ENCODE results near the gene PLPPR3.

Gene PLPPR3, protein sequence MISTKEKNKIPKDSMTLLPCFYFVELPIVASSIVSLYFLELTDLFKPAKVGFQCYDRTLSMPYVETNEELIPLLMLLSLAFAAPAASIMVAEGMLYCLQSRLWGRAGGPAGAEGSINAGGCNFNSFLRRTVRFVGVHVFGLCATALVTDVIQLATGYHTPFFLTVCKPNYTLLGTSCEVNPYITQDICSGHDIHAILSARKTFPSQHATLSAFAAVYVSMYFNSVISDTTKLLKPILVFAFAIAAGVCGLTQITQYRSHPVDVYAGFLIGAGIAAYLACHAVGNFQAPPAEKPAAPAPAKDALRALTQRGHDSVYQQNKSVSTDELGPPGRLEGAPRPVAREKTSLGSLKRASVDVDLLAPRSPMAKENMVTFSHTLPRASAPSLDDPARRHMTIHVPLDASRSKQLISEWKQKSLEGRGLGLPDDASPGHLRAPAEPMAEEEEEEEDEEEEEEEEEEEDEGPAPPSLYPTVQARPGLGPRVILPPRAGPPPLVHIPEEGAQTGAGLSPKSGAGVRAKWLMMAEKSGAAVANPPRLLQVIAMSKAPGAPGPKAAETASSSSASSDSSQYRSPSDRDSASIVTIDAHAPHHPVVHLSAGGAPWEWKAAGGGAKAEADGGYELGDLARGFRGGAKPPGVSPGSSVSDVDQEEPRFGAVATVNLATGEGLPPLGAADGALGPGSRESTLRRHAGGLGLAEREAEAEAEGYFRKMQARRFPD

DNA sequence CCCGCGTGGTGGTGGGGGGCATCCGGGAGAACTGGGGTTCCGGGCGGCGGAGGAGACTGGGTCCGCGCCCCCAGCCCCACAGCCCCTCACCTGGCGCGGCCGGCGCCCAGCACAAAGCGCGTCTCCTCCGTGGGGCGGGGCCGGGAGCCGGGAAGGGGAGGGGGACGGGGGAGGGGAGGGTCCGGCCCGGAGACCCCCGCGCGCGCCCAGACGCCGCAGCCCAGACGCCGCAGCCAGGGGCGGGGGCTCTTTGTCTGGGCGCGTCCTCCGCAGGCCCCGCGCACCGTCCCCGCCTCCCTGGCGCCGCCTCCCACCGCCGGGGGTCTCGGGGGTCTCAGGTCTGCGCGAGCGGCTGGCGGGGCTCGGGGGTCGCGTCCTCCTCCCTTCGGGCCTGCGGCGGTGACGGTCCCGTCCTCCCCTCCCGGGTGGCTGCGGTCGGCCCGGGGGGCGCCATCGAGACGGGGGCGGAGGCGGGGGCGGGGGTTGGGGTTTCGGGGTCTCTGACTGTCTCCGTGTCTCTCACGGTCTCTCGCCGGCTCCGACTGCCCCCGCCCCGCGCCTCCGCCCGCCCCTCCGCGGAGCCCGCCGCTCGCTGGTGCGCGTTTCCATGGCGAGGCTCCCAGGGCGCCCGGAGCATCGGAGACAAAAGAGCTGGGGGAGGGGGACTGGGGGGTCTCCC lies at the start of gene PLPPR3:
Gene PLPPR3 (minus strand): TSS at position 131 of the 679 bp plus-strand sequence. CDS start 396 bp downstream, outside the sequence.
- no peak for ATAC-seq

DNA sequence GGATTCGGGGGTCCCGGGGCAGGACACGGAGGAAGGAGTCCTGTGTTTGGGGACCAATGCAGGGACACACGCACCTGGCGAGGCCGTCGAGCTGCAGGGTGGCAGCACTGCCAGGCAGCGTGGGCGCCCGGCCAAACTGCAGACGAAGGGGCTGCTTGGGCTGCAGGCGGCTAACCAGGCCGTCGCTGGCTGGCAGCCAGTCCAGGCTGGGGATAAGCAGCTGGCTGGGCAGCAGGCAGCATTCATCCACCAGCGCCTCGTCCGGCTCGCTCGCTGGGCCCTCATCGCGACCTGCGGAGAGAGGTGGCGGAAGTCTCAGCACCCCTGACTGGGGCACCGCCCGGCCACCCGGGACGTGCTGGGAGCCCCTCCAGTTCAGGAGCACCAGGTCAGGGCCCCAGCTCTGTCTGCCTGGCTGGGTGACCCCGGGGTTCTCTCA lies 49.2 kb upstream of the PLPPR3 start:
- no peak for ATAC-seq

DNA sequence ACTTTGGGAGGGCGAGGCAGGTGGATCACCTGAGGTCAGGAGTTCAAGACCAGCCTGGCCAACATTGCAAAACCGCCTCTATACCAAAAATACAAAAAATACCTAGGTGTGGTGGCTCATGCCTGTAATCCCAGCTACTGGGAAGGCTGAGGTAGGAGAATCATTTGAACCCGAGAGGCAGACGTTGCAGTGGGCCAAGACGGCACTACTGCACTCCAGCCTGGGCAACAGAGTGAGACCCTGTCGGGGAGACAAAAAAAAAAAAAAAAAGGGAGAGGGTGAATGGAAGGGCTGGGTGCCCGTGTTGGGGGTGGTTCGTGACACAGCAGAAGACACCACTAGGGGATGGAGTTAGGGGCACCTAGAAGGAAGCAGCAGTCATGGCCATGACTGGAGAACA lies 48.6 kb upstream of the PLPPR3 start:
- no peak for ATAC-seq

DNA sequence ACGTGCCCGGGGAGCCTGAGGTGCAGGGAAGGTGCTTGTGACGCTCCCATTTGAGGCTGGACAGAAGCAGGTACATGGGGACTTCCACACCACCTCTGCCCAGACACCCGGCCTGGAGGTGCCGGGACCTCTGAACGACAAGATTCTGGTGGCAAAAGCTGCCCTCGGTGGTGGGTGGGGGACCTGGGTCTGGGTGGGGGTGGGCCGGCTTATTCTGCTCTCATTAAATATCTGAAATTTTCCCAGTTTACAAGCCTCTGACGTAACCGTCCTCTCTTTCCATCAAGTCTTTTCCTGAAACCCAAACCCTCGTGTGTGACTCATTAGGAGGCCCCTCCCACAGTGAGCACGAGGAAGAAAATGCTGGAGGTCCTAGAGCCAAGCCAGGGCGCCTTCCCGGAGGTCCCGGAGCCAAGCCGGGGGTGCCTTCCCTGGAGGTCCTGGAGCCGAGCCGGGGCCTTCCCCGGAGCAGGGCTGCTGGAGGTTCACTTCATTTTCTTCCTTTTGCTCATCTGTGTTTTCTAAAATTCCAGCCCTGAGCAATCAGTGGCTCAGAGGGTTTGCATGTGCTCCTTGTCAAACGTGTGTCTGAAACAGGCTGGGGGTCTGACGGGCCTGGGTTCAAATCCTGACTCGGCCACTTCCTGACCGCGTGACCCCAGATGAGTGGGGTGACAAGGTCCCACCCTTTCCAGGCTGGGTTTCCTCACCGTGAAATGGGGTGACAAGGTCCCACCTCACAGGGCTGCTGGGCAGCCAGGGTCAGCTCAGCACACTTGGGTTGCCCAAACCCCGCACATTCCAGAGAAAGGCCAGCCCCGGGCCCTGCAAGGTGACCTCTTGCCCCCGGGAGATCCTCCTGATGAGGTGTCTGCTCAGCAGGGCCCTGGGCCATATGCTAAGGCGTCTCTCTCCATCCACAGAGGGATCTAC lies 47.8 kb upstream of the PLPPR3 start:
- no peak for ATAC-seq

DNA sequence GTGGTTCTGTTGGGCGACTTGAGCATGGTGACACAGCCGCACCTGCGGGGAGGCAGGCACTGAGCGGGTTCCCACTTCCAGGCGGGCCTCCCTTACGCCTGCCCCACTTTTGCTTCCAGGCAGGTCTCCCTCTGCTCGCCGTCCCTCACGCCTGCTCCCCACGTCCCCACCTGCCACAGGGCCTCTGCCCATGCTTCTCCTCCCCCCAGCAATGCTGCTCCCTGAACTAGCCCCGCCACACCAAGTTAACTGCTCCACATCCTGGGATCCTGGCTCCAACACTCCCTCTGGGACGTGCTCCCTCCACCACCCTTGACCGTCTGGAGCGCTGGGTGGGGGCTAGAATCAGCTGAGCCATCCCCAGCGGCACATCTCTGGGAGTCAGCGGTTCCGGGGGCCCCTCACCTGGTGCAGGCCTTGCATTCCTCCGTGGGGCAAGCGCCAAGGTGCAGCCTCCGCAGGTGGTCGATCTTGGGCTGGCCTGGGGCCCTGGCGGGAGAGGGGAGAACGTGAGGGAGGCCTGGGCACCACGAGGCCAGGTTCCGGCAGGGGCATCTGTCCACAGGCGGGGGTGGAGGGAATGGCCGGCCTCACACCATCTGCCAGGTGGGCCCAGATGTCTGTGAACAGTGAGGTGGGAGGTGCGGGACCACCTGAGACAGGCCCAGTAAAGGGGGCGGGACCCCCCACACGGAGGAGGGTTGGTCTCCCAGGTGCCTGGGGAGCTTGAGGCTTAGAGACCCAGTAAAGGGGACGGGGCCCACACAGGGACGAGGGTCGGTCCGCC lies 46.9 kb upstream of the PLPPR3 start:
- no peak for ATAC-seq

DNA sequence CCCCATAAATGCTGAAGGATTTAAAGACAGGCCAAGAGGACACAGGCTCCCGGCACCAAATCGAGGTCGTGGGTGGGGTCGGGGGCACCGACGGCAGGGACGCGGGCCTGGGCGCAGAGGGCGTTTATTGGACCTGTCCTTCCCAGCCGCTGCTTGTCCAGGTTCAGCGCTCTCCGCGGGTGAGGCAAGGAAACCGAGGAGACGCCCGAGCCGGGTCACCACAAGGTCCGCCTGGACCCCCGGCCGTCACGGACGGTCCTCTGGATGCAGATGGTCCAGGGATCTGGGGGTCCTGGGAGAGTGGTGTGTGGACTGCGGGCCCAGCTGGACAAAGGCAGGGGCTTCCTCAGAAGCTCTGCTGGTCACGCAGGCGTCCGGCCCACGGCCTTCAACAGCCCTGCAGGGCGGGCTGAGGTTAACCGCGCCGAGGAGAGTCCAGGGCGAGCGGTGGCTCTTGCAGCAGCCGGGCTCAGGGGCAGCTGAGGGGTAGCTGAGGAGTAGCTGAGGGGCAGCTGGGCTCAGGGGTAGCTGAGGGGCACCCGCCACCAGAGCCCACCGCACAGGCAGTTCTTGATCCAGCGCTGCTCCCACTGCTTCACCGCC lies 46.2 kb upstream of the PLPPR3 start:
- ATAC-seq = no peak

DNA sequence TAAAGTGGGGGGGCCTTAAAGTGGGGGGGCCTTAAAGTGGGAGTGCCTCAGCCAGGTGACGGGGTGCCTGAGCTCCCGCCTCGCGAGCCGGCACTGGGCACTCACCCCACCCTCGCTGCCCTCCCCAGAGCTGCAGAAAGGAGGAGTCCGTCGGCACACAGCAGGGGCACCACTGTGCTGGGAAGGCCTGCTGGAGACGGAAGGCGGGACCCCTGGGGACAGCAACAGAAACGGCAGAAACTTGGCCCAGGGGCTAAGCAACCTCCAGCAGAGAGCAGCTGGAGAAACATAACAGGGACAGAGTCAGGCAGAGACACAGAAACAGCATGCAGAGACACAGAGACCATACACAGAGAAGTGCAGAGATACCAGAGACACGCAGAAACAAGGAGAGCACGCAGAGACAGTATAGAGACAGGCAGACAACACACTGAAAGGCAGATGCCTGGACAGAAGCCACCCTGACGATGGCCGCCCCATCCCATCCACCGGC lies 45.6 kb upstream of the PLPPR3 start:
- ATAC-seq = no peak

DNA sequence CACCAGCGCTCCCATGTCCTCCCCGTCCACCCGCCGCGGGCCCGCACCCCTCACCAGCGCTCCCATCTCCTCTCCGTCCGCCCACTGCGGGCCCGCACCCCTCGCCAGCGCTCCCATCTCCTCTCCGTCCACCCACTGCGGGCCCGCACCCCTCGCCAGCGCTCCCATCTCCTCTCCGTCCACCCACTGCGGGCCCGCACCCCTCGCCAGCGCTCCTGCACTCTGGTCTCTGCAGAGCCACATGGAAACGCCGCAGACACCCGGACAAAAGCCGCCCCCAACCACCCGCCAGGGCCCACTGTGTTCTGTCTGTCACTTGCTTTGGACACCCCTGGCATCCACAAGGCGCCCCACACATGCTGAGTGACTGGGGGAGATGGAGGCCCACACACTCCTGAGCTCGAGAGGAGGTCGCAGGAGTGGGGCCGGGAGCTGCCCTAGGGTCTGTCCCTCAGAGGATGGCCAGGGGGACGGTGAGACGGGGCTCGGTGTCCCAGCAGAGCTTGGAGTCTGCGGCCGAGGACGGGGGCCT lies 45.1 kb upstream of the PLPPR3 start:
- ATAC-seq = no peak

DNA sequence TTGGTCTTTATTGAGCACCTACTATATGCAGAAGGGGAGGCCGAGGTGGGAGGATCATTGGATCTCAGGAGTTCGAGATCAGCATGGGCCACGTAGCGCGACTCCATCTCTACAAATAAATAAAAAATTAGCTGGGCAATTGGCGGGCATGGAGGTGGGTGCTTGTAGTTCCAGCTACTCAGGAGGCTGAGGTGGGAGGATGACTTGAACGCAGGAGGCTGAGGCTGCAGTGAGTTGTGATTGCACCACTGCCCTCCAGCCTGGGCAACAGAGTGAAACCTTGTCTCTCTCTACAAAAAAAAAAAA lies 41.5 kb upstream of the PLPPR3 start:
- ATAC-seq = no peak

DNA sequence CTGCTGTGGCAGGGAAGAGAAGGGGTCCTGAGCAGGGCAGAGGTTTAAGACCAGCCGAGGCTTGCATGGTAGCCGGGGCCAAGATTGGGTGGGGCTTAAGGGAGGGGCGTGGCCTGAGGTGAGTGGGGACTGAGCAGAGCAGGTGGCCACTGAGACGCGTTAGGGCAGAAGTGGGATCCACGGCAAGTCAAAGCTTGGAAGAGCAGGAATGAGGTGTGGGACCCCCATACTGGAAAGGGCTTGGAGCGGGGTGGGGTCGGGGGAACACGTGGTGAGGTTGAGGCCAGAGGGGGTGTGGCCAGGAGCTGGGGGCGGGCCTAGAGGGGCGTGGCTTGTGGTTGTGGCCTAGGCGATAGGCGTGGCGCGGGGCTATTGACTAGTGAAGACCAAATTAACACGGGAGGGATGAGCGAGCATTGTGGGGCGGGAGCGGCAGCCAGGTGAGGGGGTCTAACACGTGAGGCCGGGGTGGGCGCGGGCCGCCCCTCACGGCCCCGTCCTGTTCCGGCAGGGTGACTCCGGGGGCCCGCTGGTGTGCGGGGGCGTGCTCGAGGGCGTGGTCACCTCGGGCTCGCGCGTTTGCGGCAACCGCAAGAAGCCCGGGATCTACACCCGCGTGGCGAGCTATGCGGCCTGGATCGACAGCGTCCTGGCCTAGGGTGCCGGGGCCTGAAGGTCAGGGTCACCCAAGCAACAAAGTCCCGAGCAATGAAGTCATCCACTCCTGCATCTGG lies 41.0 kb upstream of the PLPPR3 start:
- ATAC-seq = peak; percentile 46 to 63

DNA sequence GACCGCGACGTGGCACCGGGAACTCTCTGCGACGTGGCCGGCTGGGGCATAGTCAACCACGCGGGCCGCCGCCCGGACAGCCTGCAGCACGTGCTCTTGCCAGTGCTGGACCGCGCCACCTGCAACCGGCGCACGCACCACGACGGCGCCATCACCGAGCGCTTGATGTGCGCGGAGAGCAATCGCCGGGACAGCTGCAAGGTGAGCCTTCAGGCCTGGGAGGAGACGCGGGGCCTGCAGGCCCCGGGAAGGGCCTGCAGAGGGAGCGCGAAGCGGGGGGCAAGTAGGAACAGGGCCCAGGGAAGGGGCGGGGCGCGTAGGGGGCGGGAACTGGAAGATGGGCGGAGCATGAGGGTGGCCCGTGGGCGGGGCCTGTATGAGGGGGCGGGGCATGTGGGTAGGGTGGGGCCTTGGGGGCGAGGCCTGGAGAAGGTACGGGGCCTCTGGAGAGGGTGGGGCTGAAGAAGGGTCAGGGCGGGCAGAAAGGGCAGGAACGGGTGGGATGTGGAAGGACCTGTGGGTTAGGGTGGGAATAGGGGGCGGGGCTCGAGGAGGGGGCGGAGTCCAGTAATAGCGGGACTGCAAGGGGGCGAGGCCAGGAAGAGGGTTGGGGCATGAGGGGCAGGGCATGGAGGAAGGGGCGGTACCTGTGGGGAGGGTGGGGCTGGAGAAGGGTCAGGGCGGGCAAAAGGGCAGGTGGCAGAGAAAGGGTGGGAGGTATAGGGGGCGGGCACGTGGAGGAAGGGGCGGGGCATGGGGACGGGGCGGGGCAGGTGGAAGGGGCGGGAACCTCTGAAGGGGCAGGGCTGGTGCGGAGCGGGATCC lies 40.2 kb upstream of the PLPPR3 start:
- peak; percentile 24 to 26 for ATAC-seq

DNA sequence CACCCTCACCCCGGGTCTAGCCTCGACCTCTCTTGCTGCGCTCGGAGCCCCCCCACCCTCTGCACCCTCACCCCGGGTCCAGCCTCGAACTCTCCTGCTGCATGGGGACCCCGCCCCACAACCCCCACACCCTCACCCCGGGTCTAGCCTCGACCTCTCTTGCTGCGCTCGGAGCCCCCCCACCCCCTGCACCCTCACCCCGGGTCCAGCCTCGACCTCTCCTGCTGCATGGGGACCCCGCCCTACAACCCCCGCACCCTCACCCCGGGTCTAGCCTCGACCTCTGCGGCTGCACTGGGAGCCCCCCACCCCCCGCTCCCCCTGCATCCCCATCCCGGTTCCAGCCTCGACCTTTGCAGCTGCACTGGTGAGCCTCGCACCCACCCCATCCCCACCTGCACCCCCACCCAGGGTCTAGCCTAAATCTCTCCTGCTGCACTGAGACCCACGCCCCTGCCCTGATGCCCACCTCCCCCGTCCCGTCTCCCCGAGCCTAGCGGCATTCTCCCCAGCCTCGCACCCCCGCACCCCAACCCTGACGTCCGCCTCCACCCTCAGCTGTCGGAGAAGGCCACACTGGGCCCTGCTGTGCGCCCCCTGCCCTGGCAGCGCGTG lies 39.5 kb upstream of the PLPPR3 start:
- no peak for ATAC-seq

DNA sequence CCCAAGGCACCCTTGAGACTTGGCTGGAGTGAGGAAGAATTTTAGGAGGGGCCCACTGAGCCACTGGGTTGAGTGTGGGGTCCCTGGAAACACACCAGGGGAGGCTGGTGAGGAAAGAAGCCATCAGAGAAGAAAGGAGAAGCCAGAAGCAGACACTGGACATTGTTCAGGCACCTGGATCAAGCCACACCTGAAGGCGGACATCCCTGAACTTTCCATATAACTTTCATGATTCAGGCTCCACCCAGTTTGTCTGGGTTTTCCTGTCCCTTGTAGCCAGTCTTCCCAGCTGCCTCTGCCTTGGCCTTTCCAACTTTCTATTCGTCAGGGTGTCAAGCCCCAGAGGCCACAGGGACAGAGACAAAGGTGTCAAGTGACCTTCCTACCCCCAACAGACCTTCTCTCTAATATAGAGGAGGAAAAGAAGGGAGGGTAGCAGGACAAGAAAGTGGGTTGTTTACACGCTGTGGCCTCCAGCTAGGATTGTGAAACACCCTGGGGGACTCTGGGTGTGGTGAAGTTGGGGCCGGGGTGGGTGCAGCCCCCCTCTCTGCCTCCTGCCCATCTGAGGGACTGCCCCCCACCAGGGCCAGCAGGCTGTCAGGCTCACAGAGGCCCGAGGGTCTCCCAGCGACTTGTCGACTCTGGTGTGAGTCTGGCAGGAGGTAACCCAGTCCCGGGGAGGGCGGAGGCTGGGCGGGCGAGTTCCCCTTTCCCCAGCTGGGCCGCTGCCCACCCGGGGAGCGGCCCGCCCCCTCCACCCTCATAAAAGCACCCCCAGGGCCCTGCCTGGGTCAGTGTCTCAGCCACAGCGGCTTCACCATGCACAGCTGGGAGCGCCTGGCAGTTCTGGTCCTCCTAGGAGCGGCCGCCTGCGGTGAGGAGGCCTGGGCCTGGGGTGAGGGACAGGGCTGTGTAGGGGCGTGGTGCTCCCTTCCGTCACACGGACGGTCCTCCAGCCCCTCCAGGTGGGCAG lies 37.4 kb upstream of the PLPPR3 start, which contains the start of gene CFD:
Gene CFD (plus strand): TSS at position 797 of the 976 bp plus-strand sequence. CDS start 26 bp downstream, at position 823.
- no peak for ATAC-seq

DNA sequence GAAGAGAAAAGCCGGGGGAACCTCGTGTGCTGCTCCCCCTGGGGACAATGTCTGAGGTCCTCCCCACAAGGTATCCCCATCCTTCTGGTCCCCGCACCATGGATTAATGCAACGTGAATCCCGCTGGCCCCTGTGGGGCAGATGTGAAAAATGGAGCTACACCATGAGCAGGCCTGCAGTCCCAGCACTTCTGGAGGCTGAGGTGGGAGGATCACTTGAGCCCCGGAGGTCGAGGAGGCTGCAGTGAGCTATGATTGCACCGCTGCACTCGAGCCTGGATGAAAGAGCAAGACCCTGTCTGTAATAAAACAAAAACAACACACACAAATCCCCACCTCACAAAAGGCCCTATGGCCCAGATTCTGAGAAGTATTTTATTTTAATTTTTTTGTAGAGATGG lies 36.5 kb upstream of the PLPPR3 start:
- ATAC-seq = no peak

DNA sequence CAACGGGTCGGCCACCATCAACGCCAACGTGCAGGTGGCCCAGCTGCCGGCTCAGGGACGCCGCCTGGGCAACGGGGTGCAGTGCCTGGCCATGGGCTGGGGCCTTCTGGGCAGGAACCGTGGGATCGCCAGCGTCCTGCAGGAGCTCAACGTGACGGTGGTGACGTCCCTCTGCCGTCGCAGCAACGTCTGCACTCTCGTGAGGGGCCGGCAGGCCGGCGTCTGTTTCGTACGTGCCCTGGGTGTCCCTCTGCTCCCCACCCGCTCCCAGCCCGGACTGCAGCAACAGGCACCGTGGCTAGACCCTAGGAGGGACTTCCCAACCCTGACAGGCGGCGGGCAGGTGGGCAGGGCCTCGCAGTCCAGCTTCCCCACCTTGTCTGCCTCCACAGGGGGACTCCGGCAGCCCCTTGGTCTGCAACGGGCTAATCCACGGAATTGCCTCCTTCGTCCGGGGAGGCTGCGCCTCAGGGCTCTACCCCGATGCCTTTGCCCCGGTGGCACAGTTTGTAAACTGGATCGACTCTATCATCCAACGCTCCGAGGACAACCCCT lies 33.9 kb upstream of the PLPPR3 start:
- ATAC-seq = no peak

DNA sequence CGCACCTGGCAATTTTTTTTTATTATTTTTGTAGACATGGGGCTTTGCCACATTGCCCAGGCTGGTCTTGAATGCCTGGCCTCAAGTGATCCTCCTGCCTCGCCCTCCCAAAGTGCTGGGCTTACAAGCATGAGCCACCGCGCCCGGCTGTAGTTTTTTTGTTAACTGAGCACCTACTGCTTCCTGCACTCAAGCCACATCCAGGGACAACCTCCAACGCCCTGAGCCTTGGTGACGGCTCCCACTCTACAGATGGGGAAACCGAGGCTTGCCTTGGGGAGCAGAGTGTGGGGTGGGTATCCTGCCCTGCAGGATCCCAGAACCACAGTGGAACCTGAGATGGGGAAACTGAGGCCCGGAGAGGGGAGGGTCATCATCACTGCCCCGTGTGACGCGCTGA lies 33.4 kb upstream of the PLPPR3 start:
- no peak for ATAC-seq

DNA sequence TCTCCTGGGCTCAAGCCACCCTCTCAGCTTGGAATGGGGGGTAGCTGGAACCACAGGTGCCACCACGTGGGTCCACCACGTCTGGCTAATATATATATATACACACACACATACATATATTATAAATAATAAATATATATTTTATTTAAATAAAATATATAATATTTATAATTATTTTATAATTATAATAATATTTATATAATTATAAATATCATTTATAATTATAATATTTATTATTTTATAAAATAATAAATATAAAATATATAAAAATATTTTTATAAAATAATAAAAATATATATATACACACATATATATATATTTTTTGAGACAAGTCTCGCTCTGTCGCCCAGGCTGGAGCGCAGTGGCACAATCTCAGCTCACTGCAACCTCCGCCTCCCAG lies 32.8 kb upstream of the PLPPR3 start:
- no peak for ATAC-seq
